Parathyroid adenoma (tissue), 2 donors: ENCODE measurements around the gene GAST.

Experiments
- H2AFZ ChIP-seq: fragments of 300-600 bp; sonication (generic); one replicate; pipeline ENCODE4 v1.7.0; 2017; ENCODE audit warnings: antibody characterized with exemption, mild to moderate bottlenecking
- H3K27ac ChIP-seq: fragments of 300-600 bp; sonication (generic); one replicate; pipeline ENCODE4 v1.7.0; 2017
- H3K27me3 ChIP-seq: fragments of 300-600 bp; sonication (generic); one replicate; pipeline ENCODE4 v1.7.0; 2017; ENCODE audit warnings: low read length; ENCODE audit not compliant: control insufficient read depth, insufficient read depth
- H3K36me3 ChIP-seq: fragments of 300-600 bp; sonication (generic); one replicate; pipeline ENCODE4 v1.7.0; 2017; ENCODE audit warnings: low read length; ENCODE audit not compliant: control insufficient read depth, insufficient read depth
- H3K4me1 ChIP-seq: fragments of 300-600 bp; sonication (generic); one replicate; pipeline ENCODE4 v1.7.0; 2017; ENCODE audit warnings: control low read depth
- H3K4me2 ChIP-seq: fragments of 300-600 bp; sonication (generic); one replicate; pipeline ENCODE4 v1.7.0; 2017; ENCODE audit warnings: low read length
- H3K4me3 ChIP-seq: fragments of 300-600 bp; sonication (generic); one replicate; pipeline ENCODE4 v1.7.0; 2017; ENCODE audit warnings: low read depth, low read length
- H3K79me2 ChIP-seq: fragments of 300-600 bp; sonication (generic); one replicate; pipeline ENCODE4 v1.7.0; 2017; ENCODE audit warnings: control low read depth
- H3K9ac ChIP-seq: fragments of 300-600 bp; sonication (generic); one replicate; pipeline ENCODE4 v1.7.0; 2017; ENCODE audit warnings: mild to moderate bottlenecking
- H3K9me3 ChIP-seq: fragments of 300-600 bp; sonication (generic); one replicate; pipeline ENCODE4 v1.7.0; 2017; ENCODE audit warnings: low read length; ENCODE audit not compliant: control insufficient read depth
- TF ChIP-seq, protein P1 (sequence below): fragments of 300-600 bp; sonication (generic); IDR thresholded peaks from one replicate; pipeline ENCODE4 v1.7.0; 2017; ENCODE audit warnings: antibody characterized with exemption, mild to moderate bottlenecking
- donor health status: primary hyperparathyroidism.

Gene GAST

GRCh38 chr17:41717408-41718286, 5.5 kb downstream of the GAST start:
- H3K27me3 ChIP-seq, result no peaks in the 10 kb centered on the region
- H3K9ac ChIP-seq, result no peak overlapping the region
- no peak overlapping the region for H3K4me2 ChIP-seq
- peaks cover 6% of the 10 kb centered on the region for H3K4me1 ChIP-seq
- H3K27ac ChIP-seq, result no peak overlapping the region
- H3K4me3 ChIP-seq, result no peak overlapping the region
- TF ChIP-seq, protein P1, sequence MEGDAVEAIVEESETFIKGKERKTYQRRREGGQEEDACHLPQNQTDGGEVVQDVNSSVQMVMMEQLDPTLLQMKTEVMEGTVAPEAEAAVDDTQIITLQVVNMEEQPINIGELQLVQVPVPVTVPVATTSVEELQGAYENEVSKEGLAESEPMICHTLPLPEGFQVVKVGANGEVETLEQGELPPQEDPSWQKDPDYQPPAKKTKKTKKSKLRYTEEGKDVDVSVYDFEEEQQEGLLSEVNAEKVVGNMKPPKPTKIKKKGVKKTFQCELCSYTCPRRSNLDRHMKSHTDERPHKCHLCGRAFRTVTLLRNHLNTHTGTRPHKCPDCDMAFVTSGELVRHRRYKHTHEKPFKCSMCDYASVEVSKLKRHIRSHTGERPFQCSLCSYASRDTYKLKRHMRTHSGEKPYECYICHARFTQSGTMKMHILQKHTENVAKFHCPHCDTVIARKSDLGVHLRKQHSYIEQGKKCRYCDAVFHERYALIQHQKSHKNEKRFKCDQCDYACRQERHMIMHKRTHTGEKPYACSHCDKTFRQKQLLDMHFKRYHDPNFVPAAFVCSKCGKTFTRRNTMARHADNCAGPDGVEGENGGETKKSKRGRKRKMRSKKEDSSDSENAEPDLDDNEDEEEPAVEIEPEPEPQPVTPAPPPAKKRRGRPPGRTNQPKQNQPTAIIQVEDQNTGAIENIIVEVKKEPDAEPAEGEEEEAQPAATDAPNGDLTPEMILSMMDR, result no peak
- H3K9me3 ChIP-seq, result no peaks in the 10 kb centered on the region
- H2AFZ ChIP-seq, result peak overlapping the region; percentile 59
- H3K36me3 ChIP-seq, result no peaks in the 10 kb centered on the region
- H3K79me2 ChIP-seq, result no peaks in the 10 kb centered on the region

- no peak overlapping the region for H3K4me2 ChIP-seq
- H3K4me1 ChIP-seq, result peaks cover 6% of the 10 kb centered on the region
- no peaks in the 10 kb centered on the region for H3K36me3 ChIP-seq
- no peaks in the 10 kb centered on the region for H3K79me2 ChIP-seq
- H3K9ac ChIP-seq, result no peak overlapping the region
- H3K4me3 ChIP-seq, result no peak overlapping the region
- H3K27me3 ChIP-seq, result no peaks in the 10 kb centered on the region
- no peak overlapping the region for H2AFZ ChIP-seq
- no peak overlapping the region for H3K27ac ChIP-seq
- TF ChIP-seq, protein P1, result no peak
- H3K9me3 ChIP-seq, result no peaks in the 10 kb centered on the region
Observed at GRCh38 chr17:41718287-41718645, 6.1 kb downstream of the GAST start.

DNA sequence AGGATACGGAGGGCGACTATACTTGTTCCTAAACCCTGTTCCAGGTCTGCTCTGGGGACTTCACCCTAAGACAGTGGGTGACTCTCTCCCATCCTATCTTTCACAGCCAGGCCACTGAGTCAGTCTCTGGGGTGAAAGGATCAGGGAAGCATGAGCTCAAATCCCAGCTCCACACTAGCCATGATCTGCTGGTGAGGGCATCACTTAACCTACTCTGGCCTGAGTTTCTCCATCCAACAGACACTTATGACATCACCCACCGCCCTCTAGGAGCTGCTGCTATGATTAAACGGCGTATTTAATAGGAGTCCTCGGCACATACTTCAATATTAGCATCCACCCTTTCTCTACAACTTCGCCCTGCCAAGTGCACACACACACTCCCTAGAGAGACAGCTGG, 10.1 kb downstream of the GAST start:
- H3K9ac ChIP-seq, result no peak overlapping the region
- H3K4me3 ChIP-seq, result no peak overlapping the region
- no peaks in the 10 kb centered on the region for H3K36me3 ChIP-seq
- no peaks in the 10 kb centered on the region for H3K79me2 ChIP-seq
- H3K4me2 ChIP-seq, result no peak overlapping the region
- TF ChIP-seq, protein P1, result no peak
- H3K9me3 ChIP-seq, result no peaks in the 10 kb centered on the region
- peaks cover 5% of the 10 kb centered on the region for H3K4me1 ChIP-seq
- H3K27ac ChIP-seq, result no peak overlapping the region
- H3K27me3 ChIP-seq, result no peaks in the 10 kb centered on the region
- H2AFZ ChIP-seq, result no peak overlapping the region

DNA sequence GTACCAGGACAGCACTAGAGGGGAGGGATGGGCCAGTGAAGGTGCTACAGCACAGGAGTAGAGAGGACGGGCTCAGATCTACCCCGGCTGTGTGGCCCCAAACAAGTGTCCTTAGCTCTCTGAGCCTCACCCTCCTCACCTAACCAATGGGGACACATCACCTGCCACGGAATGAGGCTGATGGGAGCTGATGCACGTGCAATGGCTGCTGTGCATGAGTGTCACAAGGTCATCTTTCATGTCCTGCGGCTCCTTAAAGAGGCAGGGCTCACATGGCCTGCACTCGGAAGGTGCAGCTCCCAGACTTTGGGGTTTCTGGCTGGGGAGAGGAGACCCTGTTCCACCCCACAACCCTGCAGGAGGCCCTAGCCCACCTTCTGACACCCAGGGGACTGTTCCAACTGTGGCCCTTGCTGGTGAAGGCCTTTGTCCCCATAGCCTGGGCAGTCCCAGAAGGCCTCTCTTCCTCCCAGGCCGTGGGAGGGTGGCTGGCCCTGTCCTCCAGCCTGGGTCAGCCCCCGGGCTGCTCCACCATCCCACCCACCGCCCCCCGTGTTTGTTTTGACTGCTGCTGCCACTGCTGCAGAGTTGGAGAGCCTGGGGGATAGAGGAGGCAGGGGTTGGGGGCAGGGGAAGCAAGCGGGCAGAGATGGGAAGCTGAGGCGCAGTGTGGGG, 11.8 kb downstream of the GAST start:
- Histone ChIP-seq H3K4me2 (no peak overlapping the region), H3K36me3 (no peaks in the 10 kb centered on the region), H3K4me3 (no peak overlapping the region), H3K27me3 (no peaks in the 10 kb centered on the region), H3K4me1 (no peaks in the 10 kb centered on the region), H2AFZ (no peak overlapping the region), H3K9ac (no peak overlapping the region), H3K9me3 (no peaks in the 10 kb centered on the region), H3K27ac (no peak overlapping the region), H3K79me2 (no peaks in the 10 kb centered on the region)
- TF ChIP-seq, protein P1, result no peak
